Endodermal cell (in vitro differentiated cells): Measurements from ENCODE around the gene YOD1. TPM values are rescaled to one million over a fixed set of nuclear protein-coding genes. Genes with fewer than 3 reads are reported as not detected.
A peak's percentile ranks its signal among the peaks of the same experiment; 100 is the strongest.

Experiments
- DNase-seq: peaks from one replicate; pipeline ENCODE4 v3.0.0-alpha.2; 2017
- H3K27ac ChIP-seq: 2 replicates; pipeline ENCODE4 v1.5.1; 2013; ENCODE audit warnings: mild to moderate bottlenecking, low read depth, low read length, moderate library complexity
- H3K27me3 ChIP-seq: 2 replicates; pipeline ENCODE4 v1.6.1; 2013; ENCODE audit warnings: mild to moderate bottlenecking, low read length, moderate library complexity; ENCODE audit not compliant: insufficient read depth, control insufficient read depth, poor library complexity, severe bottlenecking
- H3K36me3 ChIP-seq: 2 replicates; pipeline ENCODE4 v1.7.0; 2013; ENCODE audit warnings: mild to moderate bottlenecking, low read length, moderate library complexity; ENCODE audit not compliant: control insufficient read depth, insufficient read depth
- H3K4me1 ChIP-seq: one replicate; pipeline ENCODE4 v1.7.0; 2013; ENCODE audit warnings: low read length; ENCODE audit not compliant: control insufficient read depth, insufficient read depth
- H3K4me3 ChIP-seq: 2 replicates; pipeline ENCODE4 v1.5.1; 2013; ENCODE audit warnings: mild to moderate bottlenecking, low read length, moderate library complexity
- H3K9ac ChIP-seq: 2 replicates; pipeline ENCODE4 v1.6.1; 2013; ENCODE audit warnings: mild to moderate bottlenecking, low read length, moderate library complexity; ENCODE audit not compliant: poor library complexity, severe bottlenecking; ENCODE audit errors: extremely low read depth
- H3K9me3 ChIP-seq: 2 replicates; pipeline ENCODE4 v1.6.1; 2013; ENCODE audit warnings: mild to moderate bottlenecking, low read length, moderate library complexity; ENCODE audit not compliant: control insufficient read depth
- H3K27ac Mint-ChIP-seq: 2 replicates; pipeline ENCODE4 v1.8.0; 2020; ENCODE audit warnings: mixed read lengths
- H3K27me3 Mint-ChIP-seq: 2 replicates; pipeline ENCODE4 v1.8.0; 2021; ENCODE audit warnings: mild to moderate bottlenecking, mixed read lengths; ENCODE audit not compliant: insufficient read depth
- H3K36me3 Mint-ChIP-seq: 2 replicates; pipeline ENCODE4 v1.8.0; 2020; ENCODE audit warnings: low read depth, mixed read lengths
- H3K4me1 Mint-ChIP-seq: 2 replicates; pipeline ENCODE4 v1.8.0; 2020; ENCODE audit warnings: mixed read lengths
- H3K4me3 Mint-ChIP-seq: 2 replicates; pipeline ENCODE4 v1.8.0; 2020; ENCODE audit warnings: mild to moderate bottlenecking, moderate library complexity, mixed read lengths
- H3K9me3 Mint-ChIP-seq: 2 replicates; pipeline ENCODE4 v1.8.0; 2020; ENCODE audit warnings: mild to moderate bottlenecking, mixed read lengths
- WGBS, 2 experiments: methylation state at CpG; one replicate each; pipeline versions ENCODE4 v1.1.5 to v1.1.7; 2013; ENCODE audit warnings: missing lambda C conversion rate in 2 of 2, mixed read lengths in 1 of 2; ENCODE audit not compliant: insufficient coverage in 1 of 2, insufficient read length in 1 of 2; 5-methylcytosine and 5-hydroxymethylcytosine counted together
- total RNA-seq, 2 donors: library from RNA; stranded (reverse); fragmentation: NEBNext Ultra II Directional in 1 of 2; extraction: Animal tissue kit (Norgen Biotek cat#: 25700) in 1 of 2; gene quantifications; 2 replicates in 1 of 2; 3 replicates in 1 of 2; pipeline ENCODE4 v1.2.1, GENCODE V29; 2021
- TF ChIP-seq, protein P1 (sequence below): fragments of 200-600 bp; sonication (generic); conservative IDR thresholded peaks from 2 replicates; pipeline ENCODE4 v1.5.0; 2021; ENCODE audit warnings: antibody characterized with exemption, mild to moderate bottlenecking

YOD1 gene
- total RNA-seq, 2 donors from 2014 or later: 10.8 to 18.8 TPM

- H3K27me3 Mint-ChIP-seq: peaks cover 9% of the 10 kb centered on the region
- Histone ChIP-seq H3K4me1 (peaks cover 5% of the 10 kb centered on the region), H3K9ac (peak overlapping the region; percentile 2), H3K27ac (no peak overlapping the region), H3K27me3 (peaks cover under 1% of the 10 kb centered on the region), H3K4me3 (no peak overlapping the region), H3K36me3 (no peaks in the 10 kb centered on the region), H3K9me3 (no peaks in the 10 kb centered on the region)
- TF ChIP-seq, protein P1, sequence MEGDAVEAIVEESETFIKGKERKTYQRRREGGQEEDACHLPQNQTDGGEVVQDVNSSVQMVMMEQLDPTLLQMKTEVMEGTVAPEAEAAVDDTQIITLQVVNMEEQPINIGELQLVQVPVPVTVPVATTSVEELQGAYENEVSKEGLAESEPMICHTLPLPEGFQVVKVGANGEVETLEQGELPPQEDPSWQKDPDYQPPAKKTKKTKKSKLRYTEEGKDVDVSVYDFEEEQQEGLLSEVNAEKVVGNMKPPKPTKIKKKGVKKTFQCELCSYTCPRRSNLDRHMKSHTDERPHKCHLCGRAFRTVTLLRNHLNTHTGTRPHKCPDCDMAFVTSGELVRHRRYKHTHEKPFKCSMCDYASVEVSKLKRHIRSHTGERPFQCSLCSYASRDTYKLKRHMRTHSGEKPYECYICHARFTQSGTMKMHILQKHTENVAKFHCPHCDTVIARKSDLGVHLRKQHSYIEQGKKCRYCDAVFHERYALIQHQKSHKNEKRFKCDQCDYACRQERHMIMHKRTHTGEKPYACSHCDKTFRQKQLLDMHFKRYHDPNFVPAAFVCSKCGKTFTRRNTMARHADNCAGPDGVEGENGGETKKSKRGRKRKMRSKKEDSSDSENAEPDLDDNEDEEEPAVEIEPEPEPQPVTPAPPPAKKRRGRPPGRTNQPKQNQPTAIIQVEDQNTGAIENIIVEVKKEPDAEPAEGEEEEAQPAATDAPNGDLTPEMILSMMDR: no peak
- H3K36me3 Mint-ChIP-seq: no peaks in the 10 kb centered on the region
- peaks cover 15% of the 10 kb centered on the region for H3K4me1 Mint-ChIP-seq
- no peak overlapping the region for H3K4me3 Mint-ChIP-seq
- WGBS, 2 experiments: 84% methylated on average over 3 of the region's 3 CpGs; no CpG with 5 or more reads in 1 of the 2 experiments
- no peak overlapping the region for H3K27ac Mint-ChIP-seq
- H3K9me3 Mint-ChIP-seq: no peaks in the 10 kb centered on the region
- DNase-seq: no peak
Measured at GRCh38 chr1:207006914-207007313, 44.1 kb downstream of the YOD1 start.

- Mint-ChIP-seq H3K4me3 (no peak overlapping the region), H3K9me3 (no peaks in the 10 kb centered on the region), H3K27me3 (peaks cover 6% of the 10 kb centered on the region), H3K4me1 (peaks cover 15% of the 10 kb centered on the region), H3K36me3 (no peaks in the 10 kb centered on the region), H3K27ac (no peak overlapping the region)
- no peaks in the 10 kb centered on the region for H3K36me3 ChIP-seq
- DNase-seq: no peak
- TF ChIP-seq, protein P1: no peak
- H3K27me3 ChIP-seq: no peaks in the 10 kb centered on the region
- H3K4me1 ChIP-seq: peaks cover 5% of the 10 kb centered on the region
- WGBS, 2 experiments: 89 to 95% methylated on average over 2 to 3 of the region's 3 CpGs
- H3K9me3 ChIP-seq: no peaks in the 10 kb centered on the region
- no peak overlapping the region for H3K27ac ChIP-seq
- H3K4me3 ChIP-seq: no peak overlapping the region
- H3K9ac ChIP-seq: no peak overlapping the region
Measured at GRCh38 chr1:207006083-207006482, 44.9 kb downstream of the YOD1 start.

DNA sequence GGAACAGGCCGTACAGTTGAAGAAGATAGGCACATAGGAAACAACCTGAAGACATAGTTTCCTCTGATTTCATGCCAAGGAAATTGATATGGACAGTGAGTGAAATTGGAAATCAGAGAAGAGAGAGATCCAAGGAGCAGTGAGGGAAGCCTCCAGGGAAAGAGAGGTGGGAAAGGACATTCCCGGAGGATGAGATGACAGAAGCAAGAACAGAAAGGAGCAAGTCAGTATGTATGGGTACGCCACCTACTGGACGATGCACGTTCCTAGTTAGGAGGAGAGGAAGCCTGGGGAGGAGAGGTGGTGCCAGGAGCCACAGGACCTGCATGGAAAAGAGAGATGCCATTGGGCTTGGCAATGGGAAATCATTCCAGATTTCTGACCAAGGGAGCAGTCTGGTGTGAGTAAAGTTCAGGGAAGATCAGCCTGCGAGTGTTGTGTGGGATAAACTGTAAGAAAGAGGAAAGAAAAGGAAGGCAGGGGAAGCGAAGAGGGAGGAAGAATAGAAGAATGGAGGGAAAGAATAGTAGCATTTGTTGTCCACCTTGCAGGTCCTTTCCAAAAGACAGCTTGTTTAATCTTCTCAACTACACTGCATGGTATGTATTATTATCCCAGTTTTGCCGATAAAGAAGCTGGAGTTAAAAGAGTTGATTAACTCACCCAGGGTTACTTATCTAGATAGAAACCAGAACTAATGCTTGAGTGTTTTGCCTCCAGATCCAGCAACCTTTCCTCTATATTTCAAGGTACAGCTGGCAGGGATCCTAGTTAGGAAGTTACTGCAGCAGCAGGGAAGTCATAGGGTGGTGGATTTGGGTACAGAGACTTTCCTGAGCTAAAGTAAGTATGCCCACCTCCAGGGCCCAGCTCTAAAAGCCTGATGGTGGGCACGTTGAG lies 45.8 kb downstream of the YOD1 start:
- Histone ChIP-seq H3K9ac (no peak overlapping the region), H3K4me3 (no peak overlapping the region), H3K27me3 (no peaks in the 10 kb centered on the region), H3K4me1 (peaks cover 5% of the 10 kb centered on the region), H3K27ac (no peak overlapping the region), H3K9me3 (no peaks in the 10 kb centered on the region), H3K36me3 (no peaks in the 10 kb centered on the region)
- Mint-ChIP-seq H3K4me1 (peaks cover 15% of the 10 kb centered on the region), H3K9me3 (no peaks in the 10 kb centered on the region), H3K4me3 (no peak overlapping the region), H3K27ac (no peak overlapping the region), H3K27me3 (peaks cover 2% of the 10 kb centered on the region), H3K36me3 (no peaks in the 10 kb centered on the region)
- peak; percentile 91 for DNase-seq
- TF ChIP-seq, protein P1: peak; percentile 88
- WGBS, 2 experiments: 41 to 52% methylated on average over 6 to 9 of the region's 9 CpGs
